Epithelial cell of esophagus (primary cell): ENCODE results near the gene FHIT.

Experiments
- DNase-seq: peaks from one replicate; pipeline ENCODE4 v3.0.0; 2010; ENCODE audit warnings: low read depth
- H3K4me3 ChIP-seq: 2 replicates; pipeline ENCODE4 v1.5.1; 2011; ENCODE audit warnings: mild to moderate bottlenecking, low read length, control low read depth
- TF ChIP-seq, protein P1 (sequence below): IDR thresholded peaks from 2 replicates; pipeline ENCODE4 v1.5.1; 2011; ENCODE audit warnings: low read depth, mild to moderate bottlenecking, low read length, control low read depth, inconsistent platforms; ENCODE audit not compliant: insufficient read depth; ENCODE audit errors: missing control alignments

Gene FHIT

DNA sequence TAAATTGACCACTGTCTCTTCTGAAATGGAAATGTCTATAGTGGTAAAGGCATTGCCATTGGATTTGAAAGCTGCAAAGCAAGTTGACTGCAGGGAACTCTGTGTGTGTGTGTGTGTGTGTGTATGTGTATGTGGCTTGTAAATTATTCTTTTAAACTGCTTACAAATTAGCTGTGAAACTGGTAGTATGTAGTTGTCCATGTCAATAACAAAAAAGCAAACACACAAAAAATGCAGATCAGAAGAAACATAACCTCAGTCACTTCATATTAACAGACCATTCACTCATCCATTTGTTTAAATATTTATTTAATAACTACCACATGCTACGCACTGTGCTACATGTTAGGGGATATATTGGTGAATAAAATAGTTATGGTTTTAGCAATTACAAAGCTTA is 837.7 kb downstream of the FHIT start:
- TF ChIP-seq, protein P1, sequence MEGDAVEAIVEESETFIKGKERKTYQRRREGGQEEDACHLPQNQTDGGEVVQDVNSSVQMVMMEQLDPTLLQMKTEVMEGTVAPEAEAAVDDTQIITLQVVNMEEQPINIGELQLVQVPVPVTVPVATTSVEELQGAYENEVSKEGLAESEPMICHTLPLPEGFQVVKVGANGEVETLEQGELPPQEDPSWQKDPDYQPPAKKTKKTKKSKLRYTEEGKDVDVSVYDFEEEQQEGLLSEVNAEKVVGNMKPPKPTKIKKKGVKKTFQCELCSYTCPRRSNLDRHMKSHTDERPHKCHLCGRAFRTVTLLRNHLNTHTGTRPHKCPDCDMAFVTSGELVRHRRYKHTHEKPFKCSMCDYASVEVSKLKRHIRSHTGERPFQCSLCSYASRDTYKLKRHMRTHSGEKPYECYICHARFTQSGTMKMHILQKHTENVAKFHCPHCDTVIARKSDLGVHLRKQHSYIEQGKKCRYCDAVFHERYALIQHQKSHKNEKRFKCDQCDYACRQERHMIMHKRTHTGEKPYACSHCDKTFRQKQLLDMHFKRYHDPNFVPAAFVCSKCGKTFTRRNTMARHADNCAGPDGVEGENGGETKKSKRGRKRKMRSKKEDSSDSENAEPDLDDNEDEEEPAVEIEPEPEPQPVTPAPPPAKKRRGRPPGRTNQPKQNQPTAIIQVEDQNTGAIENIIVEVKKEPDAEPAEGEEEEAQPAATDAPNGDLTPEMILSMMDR = no peak
- no peak overlapping the region for H3K4me3 ChIP-seq

DNA sequence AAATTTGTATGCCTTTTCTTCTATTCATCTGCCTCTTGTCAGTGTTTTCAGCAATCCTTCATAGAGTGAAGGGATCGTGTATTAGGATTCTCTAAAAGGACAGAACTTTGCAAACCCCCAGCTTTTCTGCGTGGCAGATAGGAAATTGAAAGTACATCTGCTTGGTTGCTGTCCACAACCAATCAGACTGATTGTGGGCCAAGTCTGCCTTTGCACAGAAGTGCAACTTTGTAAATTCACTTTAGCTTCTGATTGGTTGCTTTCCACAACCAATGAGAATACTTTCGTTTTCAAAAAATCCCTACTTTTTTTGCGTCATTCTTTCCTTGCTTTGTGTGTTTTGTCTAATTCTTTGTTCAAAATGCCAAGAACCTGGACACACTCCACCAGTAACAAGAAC is 847.4 kb downstream of the FHIT start:
- TF ChIP-seq, protein P1 = no peak
- DNase-seq = no peak
- no peak overlapping the region for H3K4me3 ChIP-seq

More for the DNA sequence above, 837.7 kb downstream of the FHIT start:
- no peak for DNase-seq

DNA sequence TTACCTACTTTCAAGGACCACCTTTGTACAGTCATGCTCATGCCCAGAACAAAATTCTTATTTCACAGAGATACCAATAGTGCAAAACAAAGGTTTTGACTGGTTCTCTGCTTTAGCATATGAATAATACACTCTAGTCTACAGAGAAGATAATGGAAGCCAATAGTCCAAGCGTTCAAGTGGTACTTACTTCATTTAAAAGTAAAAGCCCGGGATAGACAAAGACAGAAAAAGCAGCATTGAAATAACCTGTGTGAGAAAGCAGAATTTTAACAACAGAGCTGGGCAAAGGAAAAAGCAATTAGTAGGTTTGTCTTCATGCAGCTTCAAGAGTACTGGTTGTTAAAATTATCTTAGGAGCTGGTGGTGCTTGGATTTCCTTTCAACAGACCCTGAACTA is 848.3 kb downstream of the FHIT start:
- TF ChIP-seq, protein P1 = no peak
- no peak overlapping the region for H3K4me3 ChIP-seq
- no peak for DNase-seq

DNA sequence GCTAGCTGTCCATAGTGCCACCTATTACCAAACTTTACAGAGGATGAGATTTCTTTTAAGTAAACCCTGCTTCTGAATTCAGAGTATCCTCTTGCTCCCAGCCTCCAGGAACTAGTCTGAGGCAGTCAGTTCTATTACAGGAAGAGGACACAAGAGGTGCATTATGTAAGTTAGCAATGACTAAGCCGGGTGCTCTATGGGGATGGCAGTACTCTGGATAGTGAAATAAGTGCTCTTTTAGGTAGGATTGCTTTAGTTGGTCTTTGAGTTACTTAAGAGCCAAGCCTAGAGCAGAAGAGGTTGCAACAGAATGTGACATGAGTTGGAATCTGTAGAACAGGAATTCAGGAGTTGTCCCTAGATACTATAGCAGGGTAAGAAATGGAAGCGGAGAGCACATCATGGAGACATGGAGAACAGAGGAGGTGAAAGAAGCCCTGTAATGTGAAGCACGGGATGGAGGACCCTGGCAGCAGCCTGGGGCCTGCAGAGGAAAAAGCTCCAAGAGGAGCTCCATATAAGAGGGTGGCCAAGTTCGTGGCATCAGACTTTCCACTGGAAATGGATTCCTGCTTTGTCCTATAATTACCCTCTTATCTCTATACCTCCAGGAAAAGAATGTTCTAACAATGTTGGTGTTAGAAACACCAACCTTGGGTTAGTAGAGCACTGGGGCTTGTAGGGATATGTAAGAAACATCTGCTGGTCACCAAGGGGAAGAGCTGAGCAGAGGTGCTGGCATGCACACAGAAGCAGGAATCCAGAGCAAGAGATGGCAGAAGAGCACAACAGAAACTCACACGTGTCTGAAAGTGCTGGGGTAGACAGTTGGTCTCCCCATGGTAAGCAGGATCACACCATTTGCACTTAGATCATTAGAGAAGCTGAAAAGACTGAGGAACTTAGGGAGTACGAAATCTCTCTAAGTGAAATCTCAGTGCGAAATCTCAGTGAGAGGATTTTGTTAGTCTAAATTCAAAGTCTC is 851.1 kb downstream of the FHIT start:
- no peak overlapping the region for H3K4me3 ChIP-seq
- TF ChIP-seq, protein P1 = no peak
- peak; percentile 48 for DNase-seq

DNA sequence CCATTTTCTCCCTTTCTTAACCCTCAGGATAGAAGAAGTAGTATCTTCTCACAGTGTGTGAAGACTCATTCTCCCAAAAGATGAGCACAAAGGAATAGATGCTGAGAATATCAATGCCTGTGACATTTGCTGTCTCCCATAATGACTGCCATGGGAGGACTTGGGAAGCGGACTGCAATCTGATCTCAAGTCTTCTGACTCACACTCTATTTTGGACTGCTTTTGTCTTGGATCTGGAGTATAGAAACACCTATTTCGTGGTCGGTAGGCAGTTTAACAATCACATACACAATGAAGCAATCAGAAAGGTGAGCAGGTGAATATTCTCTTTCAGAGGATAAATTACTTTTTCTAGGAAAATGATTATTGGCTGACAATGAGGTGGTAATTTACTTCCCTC is 852.0 kb downstream of the FHIT start:
- DNase-seq = no peak
- TF ChIP-seq, protein P1 = no peak
- no peak overlapping the region for H3K4me3 ChIP-seq

DNA sequence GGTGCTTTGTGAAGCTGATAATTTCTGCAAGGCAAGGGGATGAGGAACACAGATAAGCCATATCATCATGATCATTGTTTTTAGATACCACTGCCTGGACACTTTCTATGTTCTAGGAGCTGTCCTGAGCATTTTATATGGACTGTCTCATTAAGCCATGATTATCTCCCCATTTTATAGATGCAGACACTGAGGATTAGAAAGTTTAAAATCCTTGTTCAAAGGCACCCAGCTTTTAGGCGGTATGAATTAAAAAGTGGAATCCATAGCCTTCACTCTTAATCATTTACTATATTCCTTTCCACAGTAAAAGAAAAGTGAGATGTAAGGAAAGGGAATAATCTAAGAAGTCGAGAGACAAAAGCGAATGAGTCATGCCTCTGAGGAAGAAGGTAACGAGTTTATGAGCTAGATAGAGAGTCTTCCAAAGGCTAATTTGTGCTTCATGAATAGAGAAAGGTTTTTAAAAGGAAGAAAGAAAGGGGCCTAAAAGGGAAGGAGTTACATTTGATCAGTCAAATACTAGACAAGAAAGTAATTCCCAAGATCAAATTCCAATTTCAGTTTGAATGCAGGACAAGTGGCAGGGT is 856.0 kb downstream of the FHIT start:
- no peak overlapping the region for H3K4me3 ChIP-seq
- TF ChIP-seq, protein P1 = no peak
- DNase-seq = no peak
